HepG2 (cell line): ENCODE measurements around the gene SPHK1. TPM values are rescaled to one million over a fixed set of nuclear protein-coding genes. Genes with fewer than 3 reads are reported as not detected.

Source experiments
- ATF7 ChIP-seq, 2 experiments: fragments of 450-650 bp in 1 of 2; sonication (generic) in 1 of 2; formaldehyde crosslinking in 1 of 2; IDR thresholded peaks; 2 replicates each; pipeline versions ENCODE4 v1.4.0 to v1.6.1; 2016 to 2020; ENCODE audit warnings: antibody characterized with exemption in 1 of 2, mild to moderate bottlenecking in 1 of 2, missing genetic modification reagents in 1 of 2
- DNMT1 ChIP-seq: sonication (generic); formaldehyde crosslinking; IDR thresholded peaks from 2 replicates; pipeline ENCODE4 v1.5.1; 2020; ENCODE audit warnings: mild to moderate bottlenecking, missing genetic modification reagents
- FLYWCH1 ChIP-seq: sonication (generic); formaldehyde crosslinking; IDR thresholded peaks from 2 replicates; pipeline ENCODE4 v1.8.1; 2023; ENCODE audit warnings: mild to moderate bottlenecking, missing genetic modification reagents
- FOXJ3 ChIP-seq: sonication (generic); formaldehyde crosslinking; IDR thresholded peaks from 2 replicates; pipeline ENCODE4 v1.4.0; 2020; ENCODE audit warnings: missing genetic modification reagents, mild to moderate bottlenecking, borderline replicate concordance
- ISL2 ChIP-seq: sonication (generic); formaldehyde crosslinking; IDR thresholded peaks from 2 replicates; pipeline ENCODE4 v1.5.0; 2020; ENCODE audit warnings: missing genetic modification reagents
- MATR3 ChIP-seq: sonication (generic); formaldehyde crosslinking; IDR thresholded peaks from 2 replicates; pipeline ENCODE4 v1.4.0; 2020; ENCODE audit warnings: missing genetic modification reagents
- RXRA ChIP-seq: sonication (generic); formaldehyde crosslinking; IDR thresholded peaks from 2 replicates; pipeline ENCODE4 v1.5.1; 2020; ENCODE audit warnings: missing genetic modification reagents
- TEAD3 ChIP-seq: optimal IDR thresholded peaks from 2 replicates; pipeline ENCODE3; 2016; ENCODE audit warnings: borderline replicate concordance
- ZNF317 ChIP-seq: sonication (generic); formaldehyde crosslinking; IDR thresholded peaks from 2 replicates; pipeline ENCODE4 v1.5.0; 2020; ENCODE audit warnings: mild to moderate bottlenecking, missing genetic modification reagents
- ZNF33A ChIP-seq: sonication (generic); formaldehyde crosslinking; IDR thresholded peaks from 2 replicates; pipeline ENCODE4 v1.5.1; 2020; ENCODE audit warnings: missing genetic modification reagents, mild to moderate bottlenecking, moderate library complexity, borderline replicate concordance
- ZNF563 ChIP-seq: sonication (generic); formaldehyde crosslinking; IDR thresholded peaks from 2 replicates; pipeline ENCODE4 v1.8.0; 2022; ENCODE audit warnings: mild to moderate bottlenecking, moderate library complexity, missing genetic modification reagents
- ZNF572 ChIP-seq: sonication (generic); formaldehyde crosslinking; IDR thresholded peaks from 2 replicates; pipeline ENCODE4 v1.5.1; 2020; ENCODE audit warnings: mild to moderate bottlenecking, missing genetic modification reagents
- ZNF782 ChIP-seq: sonication (generic); formaldehyde crosslinking; IDR thresholded peaks from 2 replicates; pipeline ENCODE4 v1.4.0; 2020; ENCODE audit warnings: missing genetic modification reagents, mild to moderate bottlenecking, borderline replicate concordance
- polyA plus RNA-seq, 8 experiments: library from polyadenylated mRNA; depleted of rRNA in 3 of 8; stranded (reverse) in 7 of 8; unstranded in 1 of 8; fragments of >200 nt; fragmentation: Illumina TruSeq in 4 of 8; extraction: Trizol in 4 of 8; gene quantifications; 2 replicates each; pipeline versions ENCODE4 v1.2.1 to v1.2.3, GENCODE V29; 2011 to 2016; ENCODE audit warnings: low read depth in 4 of 8, missing spikeins in 1 of 8, mixed read lengths in 1 of 8; ENCODE audit not compliant: insufficient read depth in 1 of 8
- total RNA-seq, 5 experiments: library from RNA; depleted of rRNA; stranded (reverse); fragments of >200 nt; fragmentation: Illumina TruSeq; extraction: Trizol; gene quantifications; 2 replicates each; pipeline ENCODE4 v1.2.3, GENCODE V29; 2016; ENCODE audit warnings: low read depth in 1 of 5
- TF ChIP-seq, protein P1 (sequence below): sonication (generic); formaldehyde crosslinking; IDR thresholded peaks from 2 replicates; pipeline ENCODE4 v1.4.0; 2020; ENCODE audit warnings: missing genetic modification reagents, borderline replicate concordance
- TF ChIP-seq, protein P2 (sequence below): sonication (generic); formaldehyde crosslinking; conservative IDR thresholded peaks from 2 replicates; pipeline ENCODE4 v1.4.0; 2020; ENCODE audit warnings: missing genetic modification reagents
- TF ChIP-seq, protein P3 (sequence below): sonication (generic); formaldehyde crosslinking; IDR thresholded peaks from 2 replicates; pipeline ENCODE4 v1.4.0; 2020; ENCODE audit warnings: low read depth, mild to moderate bottlenecking, missing genetic modification reagents
- TF ChIP-seq, protein P4 (sequence below): sonication (generic); formaldehyde crosslinking; IDR thresholded peaks from 2 replicates; pipeline ENCODE4 v1.4.0; 2020; ENCODE audit warnings: mild to moderate bottlenecking, missing genetic modification reagents
- TF ChIP-seq, protein P5 (sequence below): sonication (generic); formaldehyde crosslinking; IDR thresholded peaks from 2 replicates; pipeline ENCODE4 v1.4.0; 2020; ENCODE audit warnings: missing genetic modification reagents

SPHK1 gene
- total and polyA plus RNA-seq, 2 of the 13 experiments (the other 11 are each of a cell fraction or from before 2014, with no cell fraction given): 129 to 160 TPM

DNA sequence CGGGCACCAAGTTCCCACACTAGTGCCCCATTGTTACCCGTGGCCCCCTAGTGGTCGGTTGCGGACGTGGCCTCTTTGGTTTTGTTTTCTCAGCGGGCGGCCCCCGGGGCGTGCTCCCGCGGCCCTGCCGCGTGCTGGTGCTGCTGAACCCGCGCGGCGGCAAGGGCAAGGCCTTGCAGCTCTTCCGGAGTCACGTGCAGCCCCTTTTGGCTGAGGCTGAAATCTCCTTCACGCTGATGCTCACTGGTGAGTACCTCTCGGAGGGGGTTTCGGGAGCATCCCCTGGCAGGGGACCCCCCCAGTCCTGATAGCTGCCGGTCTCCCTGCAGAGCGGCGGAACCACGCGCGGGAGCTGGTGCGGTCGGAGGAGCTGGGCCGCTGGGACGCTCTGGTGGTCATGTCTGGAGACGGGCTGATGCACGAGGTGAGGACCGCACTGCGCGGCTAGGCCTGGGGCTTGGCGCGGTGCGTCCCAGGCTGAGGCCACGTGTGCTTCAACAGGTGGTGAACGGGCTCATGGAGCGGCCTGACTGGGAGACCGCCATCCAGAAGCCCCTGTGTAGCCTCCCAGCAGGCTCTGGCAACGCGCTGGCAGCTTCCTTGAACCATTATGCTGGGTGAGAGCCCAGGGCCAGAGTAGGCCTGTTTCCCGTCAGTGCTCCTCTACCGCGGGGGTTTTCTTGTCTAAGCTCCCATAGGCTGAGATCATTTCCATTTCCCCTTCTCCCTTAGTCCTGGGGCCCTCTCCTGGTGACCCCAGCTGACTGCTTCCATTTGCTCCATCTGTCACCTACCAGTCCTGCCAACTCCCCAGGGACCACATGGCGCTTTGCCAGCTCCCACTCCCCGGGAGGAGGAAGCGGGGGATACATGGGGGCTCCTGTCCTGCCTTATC is 1.7 kb downstream of the SPHK1 start (continued):
- TF ChIP-seq, protein P1, sequence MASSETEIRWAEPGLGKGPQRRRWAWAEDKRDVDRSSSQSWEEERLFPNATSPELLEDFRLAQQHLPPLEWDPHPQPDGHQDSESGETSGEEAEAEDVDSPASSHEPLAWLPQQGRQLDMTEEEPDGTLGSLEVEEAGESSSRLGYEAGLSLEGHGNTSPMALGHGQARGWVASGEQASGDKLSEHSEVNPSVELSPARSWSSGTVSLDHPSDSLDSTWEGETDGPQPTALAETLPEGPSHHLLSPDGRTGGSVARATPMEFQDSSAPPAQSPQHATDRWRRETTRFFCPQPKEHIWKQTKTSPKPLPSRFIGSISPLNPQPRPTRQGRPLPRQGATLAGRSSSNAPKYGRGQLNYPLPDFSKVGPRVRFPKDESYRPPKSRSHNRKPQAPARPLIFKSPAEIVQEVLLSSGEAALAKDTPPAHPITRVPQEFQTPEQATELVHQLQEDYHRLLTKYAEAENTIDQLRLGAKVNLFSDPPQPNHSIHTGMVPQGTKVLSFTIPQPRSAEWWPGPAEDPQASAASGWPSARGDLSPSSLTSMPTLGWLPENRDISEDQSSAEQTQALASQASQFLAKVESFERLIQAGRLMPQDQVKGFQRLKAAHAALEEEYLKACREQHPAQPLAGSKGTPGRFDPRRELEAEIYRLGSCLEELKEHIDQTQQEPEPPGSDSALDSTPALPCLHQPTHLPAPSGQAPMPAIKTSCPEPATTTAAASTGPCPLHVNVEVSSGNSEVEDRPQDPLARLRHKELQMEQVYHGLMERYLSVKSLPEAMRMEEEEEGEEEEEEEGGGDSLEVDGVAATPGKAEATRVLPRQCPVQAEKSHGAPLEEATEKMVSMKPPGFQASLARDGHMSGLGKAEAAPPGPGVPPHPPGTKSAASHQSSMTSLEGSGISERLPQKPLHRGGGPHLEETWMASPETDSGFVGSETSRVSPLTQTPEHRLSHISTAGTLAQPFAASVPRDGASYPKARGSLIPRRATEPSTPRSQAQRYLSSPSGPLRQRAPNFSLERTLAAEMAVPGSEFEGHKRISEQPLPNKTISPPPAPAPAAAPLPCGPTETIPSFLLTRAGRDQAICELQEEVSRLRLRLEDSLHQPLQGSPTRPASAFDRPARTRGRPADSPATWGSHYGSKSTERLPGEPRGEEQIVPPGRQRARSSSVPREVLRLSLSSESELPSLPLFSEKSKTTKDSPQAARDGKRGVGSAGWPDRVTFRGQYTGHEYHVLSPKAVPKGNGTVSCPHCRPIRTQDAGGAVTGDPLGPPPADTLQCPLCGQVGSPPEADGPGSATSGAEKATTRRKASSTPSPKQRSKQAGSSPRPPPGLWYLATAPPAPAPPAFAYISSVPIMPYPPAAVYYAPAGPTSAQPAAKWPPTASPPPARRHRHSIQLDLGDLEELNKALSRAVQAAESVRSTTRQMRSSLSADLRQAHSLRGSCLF (CRISPR knock-in tag): peak; percentile 98
- TF ChIP-seq FLYWCH1 (CRISPR knock-in tag) (peak; percentile 86), ATF7 (IDR thresholded peaks at IDR 0.05) (no peak), ATF7 (CRISPR knock-in tag; IDR thresholded peaks at IDR 0.05) (peak; percentile 72; the same call in 1 of the 2 replicates), FOXJ3 (CRISPR knock-in tag) (peak; percentile 91), DNMT1 (CRISPR knock-in tag) (no peak; the same call in 1 of the 2 replicates), ZNF782 (CRISPR knock-in tag) (peak; percentile 99), ZNF33A (peak; percentile 67; the same call in 1 of the 2 replicates), ZNF563 (CRISPR knock-in tag) (peak; percentile 98), ISL2 (CRISPR knock-in tag) (peak; percentile 91), RXRA (CRISPR knock-in tag) (peak; percentile 76), ZNF317 (peak; percentile 83; the same call in 1 of the 2 replicates), ZNF572 (CRISPR knock-in tag) (peak; percentile 87), TEAD3 (CRISPR knock-in tag) (peak; percentile 62), MATR3 (no peak; the same call in 1 of the 2 replicates)
- TF ChIP-seq, protein P2, sequence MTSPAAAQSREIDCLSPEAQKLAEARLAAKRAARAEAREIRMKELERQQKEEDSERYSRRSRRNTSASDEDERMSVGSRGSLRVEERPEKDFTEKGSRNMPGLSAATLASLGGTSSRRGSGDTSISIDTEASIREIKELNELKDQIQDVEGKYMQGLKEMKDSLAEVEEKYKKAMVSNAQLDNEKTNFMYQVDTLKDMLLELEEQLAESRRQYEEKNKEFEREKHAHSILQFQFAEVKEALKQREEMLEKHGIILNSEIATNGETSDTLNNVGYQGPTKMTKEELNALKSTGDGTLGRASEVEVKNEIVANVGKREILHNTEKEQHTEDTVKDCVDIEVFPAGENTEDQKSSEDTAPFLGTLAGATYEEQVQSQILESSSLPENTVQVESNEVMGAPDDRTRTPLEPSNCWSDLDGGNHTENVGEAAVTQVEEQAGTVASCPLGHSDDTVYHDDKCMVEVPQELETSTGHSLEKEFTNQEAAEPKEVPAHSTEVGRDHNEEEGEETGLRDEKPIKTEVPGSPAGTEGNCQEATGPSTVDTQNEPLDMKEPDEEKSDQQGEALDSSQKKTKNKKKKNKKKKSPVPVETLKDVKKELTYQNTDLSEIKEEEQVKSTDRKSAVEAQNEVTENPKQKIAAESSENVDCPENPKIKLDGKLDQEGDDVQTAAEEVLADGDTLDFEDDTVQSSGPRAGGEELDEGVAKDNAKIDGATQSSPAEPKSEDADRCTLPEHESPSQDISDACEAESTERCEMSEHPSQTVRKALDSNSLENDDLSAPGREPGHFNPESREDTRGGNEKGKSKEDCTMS (CRISPR knock-in tag): no peak
- TF ChIP-seq, protein P3, sequence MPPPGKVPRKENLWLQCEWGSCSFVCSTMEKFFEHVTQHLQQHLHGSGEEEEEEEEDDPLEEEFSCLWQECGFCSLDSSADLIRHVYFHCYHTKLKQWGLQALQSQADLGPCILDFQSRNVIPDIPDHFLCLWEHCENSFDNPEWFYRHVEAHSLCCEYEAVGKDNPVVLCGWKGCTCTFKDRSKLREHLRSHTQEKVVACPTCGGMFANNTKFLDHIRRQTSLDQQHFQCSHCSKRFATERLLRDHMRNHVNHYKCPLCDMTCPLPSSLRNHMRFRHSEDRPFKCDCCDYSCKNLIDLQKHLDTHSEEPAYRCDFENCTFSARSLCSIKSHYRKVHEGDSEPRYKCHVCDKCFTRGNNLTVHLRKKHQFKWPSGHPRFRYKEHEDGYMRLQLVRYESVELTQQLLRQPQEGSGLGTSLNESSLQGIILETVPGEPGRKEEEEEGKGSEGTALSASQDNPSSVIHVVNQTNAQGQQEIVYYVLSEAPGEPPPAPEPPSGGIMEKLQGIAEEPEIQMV (CRISPR knock-in tag): peak; percentile 94
- TF ChIP-seq, protein P4, sequence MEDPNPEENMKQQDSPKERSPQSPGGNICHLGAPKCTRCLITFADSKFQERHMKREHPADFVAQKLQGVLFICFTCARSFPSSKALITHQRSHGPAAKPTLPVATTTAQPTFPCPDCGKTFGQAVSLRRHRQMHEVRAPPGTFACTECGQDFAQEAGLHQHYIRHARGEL: no peak
- TF ChIP-seq, protein P5, sequence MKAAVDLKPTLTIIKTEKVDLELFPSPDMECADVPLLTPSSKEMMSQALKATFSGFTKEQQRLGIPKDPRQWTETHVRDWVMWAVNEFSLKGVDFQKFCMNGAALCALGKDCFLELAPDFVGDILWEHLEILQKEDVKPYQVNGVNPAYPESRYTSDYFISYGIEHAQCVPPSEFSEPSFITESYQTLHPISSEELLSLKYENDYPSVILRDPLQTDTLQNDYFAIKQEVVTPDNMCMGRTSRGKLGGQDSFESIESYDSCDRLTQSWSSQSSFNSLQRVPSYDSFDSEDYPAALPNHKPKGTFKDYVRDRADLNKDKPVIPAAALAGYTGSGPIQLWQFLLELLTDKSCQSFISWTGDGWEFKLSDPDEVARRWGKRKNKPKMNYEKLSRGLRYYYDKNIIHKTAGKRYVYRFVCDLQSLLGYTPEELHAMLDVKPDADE (CRISPR knock-in tag): peak; percentile 98
